Activated CD8-positive, alpha-beta memory T cell treated with anti-CD3 and anti-CD28 coated beads for 36 hours (primary cell): ENCODE results near the gene GNAI2. TPM values are rescaled to one million over a fixed set of nuclear protein-coding genes. Genes with fewer than 3 reads are reported as not detected.

Experiments
- CTCF ChIA-PET: fragments of 350-600 bp; sonication (Branson Sonifier 250); formaldehyde crosslinking; loops from one replicate; lab custom pipeline; 2021; ENCODE audit warnings: antibody characterized with exemption; lab: Charles Lee
- POLR2A ChIA-PET: fragments of 350-600 bp; sonication (Branson Sonifier 250); formaldehyde crosslinking; loops from one replicate; lab custom pipeline; 2021; ENCODE audit warnings: antibody characterized with exemption; lab: Charles Lee
- total RNA-seq, 2 experiments: library from RNA; stranded (reverse); gene quantifications; one replicate each; pipeline ENCODE4 v1.2.3, GENCODE V29; 2021

The GNAI2 gene
- total RNA-seq, 2 experiments from 2014 or later: 239 to 242 TPM

DNA sequence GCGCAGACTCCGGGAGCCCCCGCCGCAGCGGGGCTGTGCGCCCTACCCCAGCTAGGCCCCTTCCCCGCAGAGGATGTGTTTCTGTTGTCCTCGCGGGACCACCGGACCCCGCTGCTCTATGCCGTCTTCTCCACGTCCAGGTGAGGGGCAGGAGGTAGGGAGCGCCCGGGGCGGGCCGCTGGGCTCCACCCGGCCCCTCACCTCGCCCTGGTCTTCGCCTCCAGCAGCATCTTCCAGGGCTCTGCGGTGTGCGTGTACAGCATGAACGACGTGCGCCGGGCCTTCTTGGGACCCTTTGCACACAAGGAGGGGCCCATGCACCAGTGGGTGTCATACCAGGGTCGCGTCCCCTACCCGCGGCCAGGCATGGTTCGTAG lies 37.7 kb downstream of the GNAI2 start:
- CTCF ChIA-PET: interaction anchor here (0.7 to 6.6 kb wide), 8 partner anchors 9 to 92 kb away, joined by 3 to 53 read pairs (median 9); partner anchors contain the start of genes HYAL3, NAA80 and TUSC2
- POLR2A ChIA-PET: interaction anchor here (0.7 kb wide), 1 partner anchor 14 kb away, joined by 11 read pairs; no protein-coding TSS in a partner anchor

DNA sequence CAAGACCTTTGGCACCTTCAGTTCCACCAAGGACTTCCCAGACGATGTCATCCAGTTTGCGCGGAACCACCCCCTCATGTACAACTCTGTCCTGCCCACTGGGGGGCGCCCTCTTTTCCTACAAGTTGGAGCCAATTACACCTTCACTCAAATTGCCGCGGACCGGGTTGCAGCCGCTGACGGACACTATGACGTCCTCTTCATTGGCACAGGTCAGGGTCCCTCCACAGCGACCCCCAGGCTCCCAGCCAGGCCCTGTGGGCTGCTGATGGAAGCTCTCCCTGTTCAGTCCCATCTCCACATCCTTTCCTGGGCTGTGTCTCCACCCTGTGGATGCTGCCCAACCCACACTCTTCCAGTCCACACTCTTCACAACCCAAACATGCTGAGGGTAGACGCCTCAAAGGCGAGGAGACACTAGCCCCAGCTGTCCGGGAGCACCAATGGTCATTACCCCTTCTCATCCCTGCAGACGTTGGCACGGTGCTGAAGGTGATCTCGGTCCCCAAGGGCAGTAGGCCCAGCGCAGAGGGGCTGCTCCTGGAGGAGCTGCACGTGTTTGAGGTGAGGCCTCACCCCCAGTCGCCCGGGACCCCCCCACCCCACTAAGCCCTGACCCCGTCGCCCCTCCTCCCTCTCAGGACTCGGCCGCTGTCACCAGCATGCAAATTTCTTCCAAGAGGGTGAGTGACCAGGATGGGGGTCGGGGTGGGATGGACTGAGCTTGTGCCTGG lies 38.5 kb downstream of the GNAI2 start:
- ChIA-PET POLR2A (interaction anchor here (0.7 kb wide), 1 partner anchor 28 kb away, joined by 3 read pairs; no protein-coding TSS in a partner anchor), CTCF (interaction anchor here (0.7 to 6.6 kb wide), 15 partner anchors 9 to 80 kb away, joined by 3 to 53 read pairs (median 5); partner anchors contain the start of genes HYAL3, IFRD2, NAA80 and TUSC2)

DNA sequence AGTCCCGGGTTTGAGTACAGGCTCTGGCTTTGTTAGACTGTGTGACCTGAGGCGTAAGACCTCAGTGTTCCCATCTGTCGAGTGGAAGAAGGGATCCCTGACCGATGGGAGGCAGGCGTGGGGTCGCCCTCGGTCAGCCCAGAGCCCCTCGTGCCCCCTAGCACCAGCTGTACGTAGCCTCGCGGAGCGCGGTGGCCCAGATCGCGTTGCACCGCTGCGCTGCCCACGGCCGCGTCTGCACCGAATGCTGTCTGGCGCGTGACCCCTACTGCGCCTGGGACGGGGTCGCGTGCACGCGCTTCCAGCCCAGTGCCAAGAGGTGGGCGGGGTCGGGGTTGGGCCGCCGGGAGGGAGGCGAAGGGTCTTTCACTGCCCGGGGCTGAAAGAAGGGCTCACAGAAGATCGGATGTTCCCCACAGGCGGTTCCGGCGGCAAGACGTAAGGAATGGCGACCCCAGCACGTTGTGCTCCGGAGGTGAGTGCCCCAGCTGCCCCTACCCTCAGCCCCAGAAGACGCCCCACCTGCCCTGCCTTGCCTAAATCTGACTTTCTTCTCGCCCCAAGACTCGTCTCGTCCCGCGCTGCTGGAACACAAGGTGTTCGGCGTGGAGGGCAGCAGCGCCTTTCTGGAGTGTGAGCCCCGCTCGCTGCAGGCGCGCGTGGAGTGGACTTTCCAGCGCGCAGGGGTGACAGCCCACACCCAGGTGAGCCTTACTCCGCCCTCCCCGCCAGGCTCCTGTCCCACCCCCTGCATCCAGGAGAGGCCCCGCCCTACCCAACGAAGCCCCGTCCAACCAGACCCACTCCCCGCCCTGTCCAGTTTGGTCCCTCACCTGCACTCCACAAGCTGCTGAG lies 39.4 kb downstream of the GNAI2 start:
- POLR2A ChIA-PET: interaction anchor here (0.7 to 1.2 kb wide), 2 partner anchors 29 kb away, joined by 3 read pairs; no protein-coding TSS in a partner anchor
- CTCF ChIA-PET: interaction anchor here (0.7 to 6.6 kb wide), 15 partner anchors 8 to 81 kb away, joined by 3 to 53 read pairs (median 5); partner anchors contain the start of genes GNAI2, IFRD2 and TUSC2

DNA sequence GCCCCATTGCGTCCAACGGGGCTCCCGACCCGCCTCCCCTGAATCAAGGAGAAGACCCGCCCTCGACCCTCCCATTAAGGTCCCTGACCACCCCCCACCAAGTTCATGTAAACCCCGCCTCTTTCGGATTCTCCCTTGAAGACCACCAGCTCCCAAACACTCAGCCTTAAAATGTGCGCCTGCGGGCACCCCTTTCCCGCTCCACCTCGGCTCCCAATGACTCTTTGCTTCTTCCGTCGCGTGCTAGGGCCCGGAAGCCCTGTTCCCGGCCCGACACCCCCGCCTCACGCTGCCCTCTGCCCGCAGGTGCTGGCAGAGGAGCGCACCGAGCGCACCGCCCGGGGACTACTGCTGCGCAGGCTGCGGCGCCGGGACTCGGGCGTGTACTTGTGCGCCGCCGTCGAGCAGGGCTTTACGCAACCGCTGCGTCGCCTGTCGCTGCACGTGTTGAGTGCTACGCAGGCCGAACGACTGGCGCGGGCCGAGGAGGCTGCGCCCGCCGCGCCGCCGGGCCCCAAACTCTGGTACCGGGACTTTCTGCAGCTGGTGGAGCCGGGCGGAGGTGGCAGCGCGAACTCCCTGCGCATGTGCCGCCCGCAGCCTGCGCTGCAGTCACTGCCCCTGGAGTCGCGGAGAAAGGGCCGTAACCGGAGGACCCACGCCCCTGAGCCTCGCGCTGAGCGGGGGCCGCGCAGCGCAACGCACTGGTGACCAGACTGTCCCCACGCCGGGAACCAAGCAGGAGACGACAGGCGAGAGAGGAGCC lies 40.2 kb downstream of the GNAI2 start:
- POLR2A ChIA-PET: interaction anchor here (1.2 kb wide), 1 partner anchor 30 kb away, joined by 3 read pairs; no protein-coding TSS in a partner anchor

DNA sequence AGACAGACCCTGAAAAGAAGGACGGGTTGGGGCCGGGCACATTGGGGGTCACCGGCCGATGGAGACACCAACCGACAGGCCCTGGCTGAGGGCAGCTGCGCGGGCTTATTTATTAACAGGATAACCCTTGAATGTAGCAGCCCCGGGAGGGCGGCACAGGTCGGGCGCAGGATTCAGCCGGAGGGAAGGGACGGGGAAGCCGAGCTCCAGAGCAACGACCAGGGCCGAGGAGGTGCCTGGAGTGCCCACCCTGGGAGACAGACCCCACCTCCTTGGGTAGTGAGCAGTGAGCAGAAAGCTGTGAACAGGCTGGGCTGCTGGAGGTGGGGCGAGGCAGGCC lies 40.7 kb downstream of the GNAI2 start:
- CTCF ChIA-PET: interaction anchor here (0.7 to 3.4 kb wide), 5 partner anchors 30 to 86 kb away, joined by 3 to 13 read pairs (median 4); partner anchors contain the start of gene GNAT1
- POLR2A ChIA-PET: interaction anchor here (0.6 kb wide), 1 partner anchor 25 kb away, joined by 5 read pairs; no protein-coding TSS in a partner anchor

More for the DNA sequence above, 40.2 kb downstream of the GNAI2 start:
- CTCF ChIA-PET: interaction anchor here (0.6 to 6.6 kb wide), 9 partner anchors 8 to 85 kb away, joined by 3 to 53 read pairs (median 5); partner anchors contain the start of genes GNAI2, GNAT1 and IFRD2

DNA sequence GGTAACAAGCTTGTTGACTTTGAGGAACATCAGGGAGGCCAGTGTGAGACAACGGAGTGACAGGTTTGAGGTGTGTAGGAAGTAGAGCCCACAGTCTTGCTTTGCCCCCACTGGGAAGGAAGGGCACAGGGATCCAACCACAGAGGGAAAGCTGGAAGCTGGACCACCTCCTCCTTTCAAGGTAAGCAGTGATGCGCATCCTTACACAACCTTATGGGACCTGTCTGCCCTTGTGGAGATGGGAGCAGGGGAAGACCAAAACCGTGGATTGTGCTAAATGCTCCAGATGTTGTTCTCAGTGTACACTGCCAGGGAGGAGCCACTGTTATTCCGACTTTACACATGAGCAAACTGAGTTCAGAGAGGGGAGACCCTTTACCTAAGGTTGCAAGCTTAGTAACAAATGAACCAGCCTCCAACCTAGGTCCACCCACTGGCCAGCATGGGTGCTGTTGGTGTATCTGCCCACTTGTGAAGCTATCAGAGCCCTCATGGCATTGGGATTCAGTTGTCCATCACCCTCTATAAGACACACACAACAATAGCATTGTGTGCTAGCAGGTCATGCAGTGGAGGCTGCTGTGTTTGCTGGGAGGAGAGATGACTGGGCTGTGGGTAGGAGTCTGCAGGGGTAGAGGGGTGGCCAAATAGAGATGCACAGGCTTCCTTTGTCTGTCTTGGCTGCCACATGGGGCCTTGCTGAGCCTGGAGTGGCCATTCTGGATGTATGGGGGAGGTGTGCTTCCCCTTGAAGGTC lies 42.3 kb downstream of the GNAI2 start:
- ChIA-PET POLR2A (interaction anchor here (0.9 to 1.5 kb wide), 2 partner anchors 14 to 42 kb away, joined by 3 to 4 read pairs; partner anchors contain the start of genes GNAI2 and IFRD2), CTCF (interaction anchor here (0.6 to 2.1 kb wide), 5 partner anchors 10 to 86 kb away, joined by 3 to 7 read pairs (median 3); no protein-coding TSS in a partner anchor)

GRCh38 chr3:50278880-50279224 lies 42.8 kb downstream of the GNAI2 start, which contains the start of gene LSMEM2:
TSS of gene LSMEM2 (plus strand) at chr3:50279087. CDS start at chr3:50279114, 27 bp downstream.
- CTCF ChIA-PET: interaction anchor here (1.1 to 2.1 kb wide), 4 partner anchors 9 to 87 kb away, joined by 3 to 7 read pairs (median 4); no protein-coding TSS in a partner anchor
- POLR2A ChIA-PET: interaction anchor here (0.5 to 1.5 kb wide), 3 partner anchors 13 to 44 kb away, joined by 3 to 6 read pairs (median 4); partner anchors contain the start of genes GNAI2 and IFRD2

DNA sequence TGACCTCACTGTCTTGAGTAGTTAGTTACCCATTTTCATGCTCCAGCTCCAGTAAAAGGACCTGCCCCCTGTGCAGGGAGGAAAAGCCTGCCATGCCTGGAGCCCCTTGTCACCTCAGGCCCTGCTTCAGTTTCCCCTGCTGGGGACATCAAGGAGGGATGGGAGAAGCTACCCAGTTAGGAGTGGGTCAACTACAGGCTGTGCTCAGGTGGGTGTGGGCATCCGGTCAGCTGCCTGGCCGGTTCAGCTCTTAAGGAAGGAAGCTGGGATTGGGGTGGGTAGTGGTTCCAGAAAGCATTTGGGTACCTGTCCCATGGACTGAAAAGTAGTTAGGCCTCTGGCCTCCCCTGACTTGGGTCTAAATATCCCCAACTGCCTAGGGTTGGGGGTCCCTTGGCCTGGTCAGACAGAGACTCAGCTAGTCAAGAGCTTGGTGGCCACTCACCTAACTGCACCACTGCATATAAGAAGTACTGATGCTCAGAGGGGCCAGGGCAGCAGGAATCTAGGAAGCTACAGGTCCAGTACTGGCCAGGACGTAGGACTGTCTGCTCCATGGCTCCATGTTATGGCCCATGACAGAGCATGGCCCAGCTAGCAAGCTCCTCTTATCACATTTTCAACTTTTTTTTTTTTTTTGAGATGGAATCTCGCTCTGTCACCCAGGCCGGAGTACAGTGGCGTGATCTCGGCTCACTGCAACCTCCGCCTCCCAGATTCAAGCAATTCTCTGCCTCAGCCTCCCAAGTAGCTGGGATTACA lies 43.4 kb downstream of the GNAI2 start:
- ChIA-PET POLR2A (interaction anchor here (0.5 to 1.5 kb wide), 6 partner anchors 13 to 601 kb away, joined by 3 to 6 read pairs (median 4); partner anchors contain the start of gene IFRD2), CTCF (interaction anchor here (1.1 to 1.5 kb wide), 3 partner anchors 9 to 87 kb away, joined by 3 to 6 read pairs (median 3); no protein-coding TSS in a partner anchor)

GRCh38 chr3:50284121-50284520 lies 48.1 kb downstream of the GNAI2 start:
- CTCF ChIA-PET: interaction anchor here (1.0 to 1.9 kb wide), 3 partner anchors 8 to 90 kb away, joined by 3 to 8 read pairs (median 6); no protein-coding TSS in a partner anchor
- POLR2A ChIA-PET: interaction anchor here (1.1 kb wide), 1 partner anchor 17 kb away, joined by 3 read pairs; no protein-coding TSS in a partner anchor

GRCh38 chr3:50286322-50287227 lies 50.6 kb downstream of the GNAI2 start:
- CTCF ChIA-PET: interaction anchor here (1.6 kb wide), 1 partner anchor 12 kb away, joined by 5 read pairs; no protein-coding TSS in a partner anchor

GRCh38 chr3:50287262-50287661 lies 51.3 kb downstream of the GNAI2 start:
- ChIA-PET CTCF (interaction anchor here (1.6 kb wide), 1 partner anchor 13 kb away, joined by 5 read pairs; no protein-coding TSS in a partner anchor), POLR2A (no interaction called here)

More at GRCh38 chr3:50286322-50287227, 50.6 kb downstream of the GNAI2 start:
- POLR2A ChIA-PET: no interaction called here

GRCh38 chr3:50288387-50289007 lies 52.5 kb downstream of the GNAI2 start:
- ChIA-PET CTCF (interaction anchor here (0.7 to 1.7 kb wide), 5 partner anchors 9 to 62 kb away, joined by 3 to 5 read pairs (median 3); partner anchors contain the start of gene LSMEM2), POLR2A (interaction anchor here (0.6 to 1.5 kb wide), 2 partner anchors 8 to 10 kb away, joined by 3 to 4 read pairs; partner anchors contain the start of genes HYAL3 and NAA80)

DNA sequence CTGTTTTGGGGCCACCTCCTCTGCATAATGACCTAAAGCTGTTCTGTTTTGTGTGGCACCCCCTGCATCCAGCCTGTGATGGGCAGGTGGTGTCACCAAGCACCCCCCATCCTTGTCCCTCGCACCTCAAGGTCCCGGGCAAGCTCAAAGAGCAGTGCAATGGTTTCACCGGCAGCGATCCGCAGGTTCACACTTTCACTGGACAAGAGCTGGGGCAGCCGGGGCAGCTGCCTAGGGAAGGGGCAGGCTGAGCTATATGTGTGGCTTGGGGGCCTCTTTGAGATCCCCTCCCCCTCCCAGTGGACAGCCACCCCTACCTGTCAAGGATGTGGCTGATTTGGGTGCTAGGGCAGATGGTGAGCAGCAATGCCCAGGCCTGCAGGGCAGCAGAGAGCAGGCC lies 53.1 kb downstream of the GNAI2 start:
- CTCF ChIA-PET: interaction anchor here (0.7 to 1.7 kb wide), 3 partner anchors 9 to 14 kb away, joined by 4 to 5 read pairs (median 5); no protein-coding TSS in a partner anchor
- POLR2A ChIA-PET: interaction anchor here (0.6 to 1.5 kb wide), 2 partner anchors 9 to 10 kb away, joined by 3 to 4 read pairs; partner anchors contain the start of genes HYAL3 and NAA80

GRCh38 chr3:50290161-50290641 lies 54.2 kb downstream of the GNAI2 start:
- ChIA-PET POLR2A (no interaction called here), CTCF (interaction anchor here (1.5 to 1.6 kb wide), 2 partner anchors 15 to 64 kb away, joined by 4 to 5 read pairs; no protein-coding TSS in a partner anchor)
